Suprapubic skin (tissue), 4 donors: ENCODE measurements around the gene GRK5. TPM values are rescaled to one million over a fixed set of nuclear protein-coding genes. Genes with fewer than 3 reads are reported as not detected.

Experiments used
- DNase-seq, 2 donors: peaks; one replicate each; pipeline ENCODE4 v3.0.0-alpha.2; 2019; ENCODE audit warnings: low spot score in 2 of 2
- H3K27ac ChIP-seq: fragments of 200-600 bp; sonication (generic); one replicate; pipeline ENCODE4 v1.5.1; 2019
- H3K27me3 ChIP-seq: fragments of 200-600 bp; sonication (generic); one replicate; pipeline ENCODE4 v1.5.1; 2019
- H3K36me3 ChIP-seq: fragments of 200-600 bp; sonication (generic); one replicate; pipeline ENCODE4 v1.5.1; 2019
- H3K4me1 ChIP-seq: fragments of 200-600 bp; sonication (generic); one replicate; pipeline ENCODE4 v1.5.1; 2019
- H3K4me3 ChIP-seq: fragments of 200-600 bp; sonication (generic); one replicate; pipeline ENCODE4 v1.5.1; 2019; ENCODE audit warnings: mild to moderate bottlenecking
- H3K9me3 ChIP-seq: fragments of 200-600 bp; sonication (generic); one replicate; pipeline ENCODE4 v1.5.1; 2019
- CTCF ChIP-seq, 2 donors: fragments of 200-600 bp in 1 of 2; fragments of 450-650 bp in 1 of 2; sonication (generic) in 1 of 2; IDR thresholded peaks; one replicate each; pipeline ENCODE4 v1.5.1; 2016 to 2019; ENCODE audit warnings: antibody characterized with exemption in 2 of 2, mild to moderate bottlenecking in 1 of 2, moderate library complexity in 1 of 2
- EP300 ChIP-seq: sonication (generic); formaldehyde crosslinking; IDR thresholded peaks from one replicate; pipeline ENCODE4 v1.6.1; 2017; ENCODE audit warnings: antibody characterized with exemption
- POLR2A ChIP-seq, 2 donors: fragments of 450-650 bp; IDR thresholded peaks; one replicate each; pipeline ENCODE4 v1.6.1; 2017; ENCODE audit warnings: antibody characterized with exemption in 2 of 2, mild to moderate bottlenecking in 2 of 2, moderate library complexity in 2 of 2
- POLR2AphosphoS5 ChIP-seq, 3 donors: sonication (generic); formaldehyde crosslinking; IDR thresholded peaks; one replicate each; pipeline ENCODE4 v1.6.1; 2017; ENCODE audit warnings: antibody characterized with exemption in 3 of 3
- WGBS: methylation state at CpG from one replicate; pipeline ENCODE4 v1.1.5; 2018; 5-methylcytosine and 5-hydroxymethylcytosine counted together
- total RNA-seq, 4 donors: library from RNA; depleted of rRNA; stranded (reverse); fragments of >200 nt; gene quantifications; one replicate each; pipeline ENCODE4 v1.1.0, GENCODE V29; 2016

The GRK5 gene
- total RNA-seq, 4 donors from 2014 or later, result 4.8 to 9.0 (median 6.7) TPM

- H3K9me3 ChIP-seq, result no peaks in the 10 kb centered on the region
- TF ChIP-seq POLR2A (IDR thresholded peaks at IDR 0.05), result no peak
- TF ChIP-seq CTCF (IDR thresholded peaks at IDR 0.05), result no peak
- no peak for TF ChIP-seq EP300
- TF ChIP-seq POLR2AphosphoS5 (IDR thresholded peaks at IDR 0.05), result no peak
- peaks cover 28% of the 10 kb centered on the region for H3K36me3 ChIP-seq
- no peaks in the 10 kb centered on the region for H3K27me3 ChIP-seq
- H3K27ac ChIP-seq, result no peak overlapping the region
- WGBS, result 94% methylated on average over 4 of the region's 14 CpGs
- no peak for DNase-seq
- no peak overlapping the region for H3K4me3 ChIP-seq
- H3K4me1 ChIP-seq, result peaks cover 20% of the 10 kb centered on the region
Observed at GRCh38 chr10:119452396-119452795, 245.0 kb downstream of the GRK5 start.

GRCh38 chr10:119453313-119453712 is 245.9 kb downstream of the GRK5 start:
- H3K4me1 ChIP-seq, result peaks cover 14% of the 10 kb centered on the region
- peaks cover 21% of the 10 kb centered on the region for H3K36me3 ChIP-seq
- TF ChIP-seq EP300, result no peak
- no peak for TF ChIP-seq POLR2AphosphoS5 (IDR thresholded peaks at IDR 0.05)
- no peak for TF ChIP-seq POLR2A (IDR thresholded peaks at IDR 0.05)
- TF ChIP-seq CTCF (IDR thresholded peaks at IDR 0.05), result no peak
- H3K27me3 ChIP-seq, result no peaks in the 10 kb centered on the region
- H3K27ac ChIP-seq, result no peak overlapping the region
- H3K9me3 ChIP-seq, result no peaks in the 10 kb centered on the region
- 81% methylated on average over 2 of the region's 11 CpGs for WGBS
- DNase-seq, result no peak
- H3K4me3 ChIP-seq, result no peak overlapping the region

- Histone ChIP-seq H3K36me3 (peaks cover 20% of the 10 kb centered on the region), H3K4me1 (peaks cover 14% of the 10 kb centered on the region), H3K4me3 (no peak overlapping the region), H3K27me3 (no peaks in the 10 kb centered on the region), H3K27ac (no peak overlapping the region), H3K9me3 (no peaks in the 10 kb centered on the region)
- WGBS, result 81% methylated on average over 8 of the region's 13 CpGs
- TF ChIP-seq CTCF (IDR thresholded peaks at IDR 0.05), result no peak
- TF ChIP-seq EP300, result no peak
- no peak for TF ChIP-seq POLR2A (IDR thresholded peaks at IDR 0.05)
- no peak for TF ChIP-seq POLR2AphosphoS5 (IDR thresholded peaks at IDR 0.05)
- DNase-seq, result no peak
Observed at GRCh38 chr10:119454316-119454715, 246.9 kb downstream of the GRK5 start.

- peaks cover 20% of the 10 kb centered on the region for H3K36me3 ChIP-seq
- DNase-seq, result no peak
- no peaks in the 10 kb centered on the region for H3K9me3 ChIP-seq
- peaks cover 8% of the 10 kb centered on the region for H3K4me1 ChIP-seq
- no peak for TF ChIP-seq POLR2AphosphoS5 (IDR thresholded peaks at IDR 0.05)
- TF ChIP-seq POLR2A (IDR thresholded peaks at IDR 0.05), result no peak
- TF ChIP-seq CTCF (IDR thresholded peaks at IDR 0.05), result no peak
- TF ChIP-seq EP300, result no peak
- no peaks in the 10 kb centered on the region for H3K27me3 ChIP-seq
- WGBS, result 95% methylated on average over 18 of the region's 18 CpGs
- no peak overlapping the region for H3K4me3 ChIP-seq
- no peak overlapping the region for H3K27ac ChIP-seq
Observed at GRCh38 chr10:119454990-119455389, 247.6 kb downstream of the GRK5 start.

GRCh38 chr10:119455609-119456434 is 248.5 kb downstream of the GRK5 start:
- H3K9me3 ChIP-seq, result no peaks in the 10 kb centered on the region
- no peak for DNase-seq
- TF ChIP-seq POLR2A (IDR thresholded peaks at IDR 0.05) (no peak), CTCF (IDR thresholded peaks at IDR 0.05) (no peak), POLR2AphosphoS5 (IDR thresholded peaks at IDR 0.05) (no peak), EP300 (no peak)
- no peaks in the 10 kb centered on the region for H3K27me3 ChIP-seq
- peaks cover under 1% of the 10 kb centered on the region for H3K4me1 ChIP-seq
- 86% methylated on average over 20 of the region's 23 CpGs for WGBS
- peaks cover 20% of the 10 kb centered on the region for H3K36me3 ChIP-seq
- H3K27ac ChIP-seq, result no peak overlapping the region
- no peak overlapping the region for H3K4me3 ChIP-seq
